Endodermal cell (in vitro differentiated cells): ENCODE data around the gene SPON1. TPM values are rescaled to one million over a fixed set of nuclear protein-coding genes. Genes with fewer than 3 reads are reported as not detected.

Source experiments
- DNase-seq: peaks from one replicate; pipeline ENCODE4 v3.0.0-alpha.2; 2017
- H3K27ac ChIP-seq: 2 replicates; pipeline ENCODE4 v1.5.1; 2013; ENCODE audit warnings: mild to moderate bottlenecking, low read depth, low read length, moderate library complexity
- H3K27me3 ChIP-seq: 2 replicates; pipeline ENCODE4 v1.6.1; 2013; ENCODE audit warnings: mild to moderate bottlenecking, low read length, moderate library complexity; ENCODE audit not compliant: insufficient read depth, control insufficient read depth, poor library complexity, severe bottlenecking
- H3K36me3 ChIP-seq: 2 replicates; pipeline ENCODE4 v1.7.0; 2013; ENCODE audit warnings: mild to moderate bottlenecking, low read length, moderate library complexity; ENCODE audit not compliant: control insufficient read depth, insufficient read depth
- H3K4me1 ChIP-seq: one replicate; pipeline ENCODE4 v1.7.0; 2013; ENCODE audit warnings: low read length; ENCODE audit not compliant: control insufficient read depth, insufficient read depth
- H3K4me3 ChIP-seq: 2 replicates; pipeline ENCODE4 v1.5.1; 2013; ENCODE audit warnings: mild to moderate bottlenecking, low read length, moderate library complexity
- H3K9ac ChIP-seq: 2 replicates; pipeline ENCODE4 v1.6.1; 2013; ENCODE audit warnings: mild to moderate bottlenecking, low read length, moderate library complexity; ENCODE audit not compliant: poor library complexity, severe bottlenecking; ENCODE audit errors: extremely low read depth
- H3K9me3 ChIP-seq: 2 replicates; pipeline ENCODE4 v1.6.1; 2013; ENCODE audit warnings: mild to moderate bottlenecking, low read length, moderate library complexity; ENCODE audit not compliant: control insufficient read depth
- H3K27ac Mint-ChIP-seq: 2 replicates; pipeline ENCODE4 v1.8.0; 2020; ENCODE audit warnings: mixed read lengths
- H3K27me3 Mint-ChIP-seq: 2 replicates; pipeline ENCODE4 v1.8.0; 2021; ENCODE audit warnings: mild to moderate bottlenecking, mixed read lengths; ENCODE audit not compliant: insufficient read depth
- H3K36me3 Mint-ChIP-seq: 2 replicates; pipeline ENCODE4 v1.8.0; 2020; ENCODE audit warnings: low read depth, mixed read lengths
- H3K4me1 Mint-ChIP-seq: 2 replicates; pipeline ENCODE4 v1.8.0; 2020; ENCODE audit warnings: mixed read lengths
- H3K4me3 Mint-ChIP-seq: 2 replicates; pipeline ENCODE4 v1.8.0; 2020; ENCODE audit warnings: mild to moderate bottlenecking, moderate library complexity, mixed read lengths
- H3K9me3 Mint-ChIP-seq: 2 replicates; pipeline ENCODE4 v1.8.0; 2020; ENCODE audit warnings: mild to moderate bottlenecking, mixed read lengths
- CTCF ChIP-seq: fragments of 200-600 bp; sonication (generic); conservative IDR thresholded peaks from 2 replicates; pipeline ENCODE4 v1.5.0; 2021; ENCODE audit warnings: antibody characterized with exemption, mild to moderate bottlenecking
- WGBS, 2 experiments: methylation state at CpG; one replicate each; pipeline versions ENCODE4 v1.1.5 to v1.1.7; 2013; ENCODE audit warnings: missing lambda C conversion rate in 2 of 2, mixed read lengths in 1 of 2; ENCODE audit not compliant: insufficient coverage in 1 of 2, insufficient read length in 1 of 2; 5-methylcytosine and 5-hydroxymethylcytosine counted together
- total RNA-seq, 2 donors: library from RNA; stranded (reverse); fragmentation: NEBNext Ultra II Directional in 1 of 2; extraction: Animal tissue kit (Norgen Biotek cat#: 25700) in 1 of 2; gene quantifications; 2 replicates in 1 of 2; 3 replicates in 1 of 2; pipeline ENCODE4 v1.2.1, GENCODE V29; 2021

The SPON1 gene
- total RNA-seq, 2 donors from 2014 or later: 0.13 to 1.6 TPM

- Histone ChIP-seq H3K27me3 (no peaks in the 10 kb centered on the region), H3K9ac (no peak overlapping the region), H3K4me3 (no peak overlapping the region), H3K27ac (no peak overlapping the region), H3K9me3 (no peaks in the 10 kb centered on the region), H3K36me3 (no peaks in the 10 kb centered on the region), H3K4me1 (peaks cover 2% of the 10 kb centered on the region)
- no peak for TF ChIP-seq CTCF
- Mint-ChIP-seq H3K4me3 (no peak overlapping the region), H3K27me3 (no peaks in the 10 kb centered on the region), H3K4me1 (peaks cover 6% of the 10 kb centered on the region), H3K27ac (no peak overlapping the region), H3K36me3 (no peaks in the 10 kb centered on the region), H3K9me3 (no peaks in the 10 kb centered on the region)
- DNase-seq: no peak
- 100% methylated on average over 1 of the region's 1 CpG for WGBS, 2 experiments
These were observed 346.4 kb downstream of the SPON1 start for GRCh38 chr11:14308897-14309387.

- Mint-ChIP-seq H3K27me3 (no peaks in the 10 kb centered on the region), H3K4me1 (peaks cover 7% of the 10 kb centered on the region), H3K4me3 (no peak overlapping the region), H3K27ac (no peak overlapping the region), H3K9me3 (no peaks in the 10 kb centered on the region), H3K36me3 (no peaks in the 10 kb centered on the region)
- no peak for DNase-seq
- TF ChIP-seq CTCF: no peak
- no peak overlapping the region for H3K27ac ChIP-seq
- no peaks in the 10 kb centered on the region for H3K36me3 ChIP-seq
- 90 to 93% methylated on average over 4 of the region's 4 CpGs for WGBS, 2 experiments
- no peak overlapping the region for H3K9ac ChIP-seq
- no peaks in the 10 kb centered on the region for H3K27me3 ChIP-seq
- H3K4me1 ChIP-seq: peaks cover 2% of the 10 kb centered on the region
- H3K4me3 ChIP-seq: no peak overlapping the region
- H3K9me3 ChIP-seq: no peaks in the 10 kb centered on the region
These were observed 347.1 kb downstream of the SPON1 start for GRCh38 chr11:14309425-14310192.

- 85 to 100% methylated on average over 1 of the region's 1 CpG for WGBS, 2 experiments
- H3K9ac ChIP-seq: no peak overlapping the region
- no peaks in the 10 kb centered on the region for H3K36me3 ChIP-seq
- no peaks in the 10 kb centered on the region for H3K9me3 Mint-ChIP-seq
- H3K4me3 ChIP-seq: no peak overlapping the region
- peaks cover 2% of the 10 kb centered on the region for H3K4me1 ChIP-seq
- H3K27ac Mint-ChIP-seq: no peak overlapping the region
- no peak for DNase-seq
- peaks cover 7% of the 10 kb centered on the region for H3K4me1 Mint-ChIP-seq
- H3K36me3 Mint-ChIP-seq: no peaks in the 10 kb centered on the region
- H3K27me3 ChIP-seq: no peaks in the 10 kb centered on the region
- H3K9me3 ChIP-seq: no peaks in the 10 kb centered on the region
- H3K4me3 Mint-ChIP-seq: no peak overlapping the region
- H3K27ac ChIP-seq: no peak overlapping the region
- no peaks in the 10 kb centered on the region for H3K27me3 Mint-ChIP-seq
- no peak for TF ChIP-seq CTCF
These were observed 348.2 kb downstream of the SPON1 start for GRCh38 chr11:14310679-14311078.
